Natural killer cell (primary cell): ENCODE results near the gene MST1R. TPM values are rescaled to one million over a fixed set of nuclear protein-coding genes. Genes with fewer than 3 reads are reported as not detected.

ENCODE experiments used
- ATAC-seq, 3 donors: fragments of 150-1000 bp in 2 of 3; fragments of 200-7000 bp in 1 of 3; cut with Tn5 transposase; 1 replicate in 1 of 3; 2 replicates in 2 of 3; pipeline ENCODE4 v1.10.0; 2021; ENCODE audit warnings: mild to moderate bottlenecking in 2 of 3, moderate library complexity in 2 of 3
- DNase-seq, 2 donors: peaks; one replicate each; pipeline versions ENCODE4 v3.0.0 to v3.0.0-alpha.2; 2013 to 2021; ENCODE audit warnings: mixed read lengths in 1 of 2
- H3K27ac ChIP-seq: one replicate; pipeline ENCODE4 v1.5.1; 2013; ENCODE audit warnings: mild to moderate bottlenecking, low read length
- H3K27me3 ChIP-seq: one replicate; pipeline ENCODE4 v1.6.1; 2013; ENCODE audit warnings: low read length; ENCODE audit not compliant: control insufficient read depth, insufficient read depth
- H3K36me3 ChIP-seq: one replicate; pipeline ENCODE4 v1.6.1; 2013; ENCODE audit warnings: low read length; ENCODE audit not compliant: control insufficient read depth, insufficient read depth
- H3K4me1 ChIP-seq: one replicate; pipeline ENCODE4 v1.6.1; 2013; ENCODE audit warnings: low read length; ENCODE audit not compliant: control insufficient read depth, insufficient read depth
- H3K4me3 ChIP-seq: one replicate; pipeline ENCODE4 v1.5.1; 2013; ENCODE audit warnings: low read length
- H3K9me3 ChIP-seq: one replicate; pipeline ENCODE4 v1.6.1; 2013; ENCODE audit warnings: low read length; ENCODE audit not compliant: control insufficient read depth, insufficient read depth
- H3K27ac Mint-ChIP-seq, 2 donors: one replicate each; pipeline ENCODE4 v1.8.0; 2022; ENCODE audit warnings: mild to moderate bottlenecking in 2 of 2, mixed read lengths in 2 of 2, moderate library complexity in 1 of 2
- H3K27me3 Mint-ChIP-seq, 2 donors: one replicate each; pipeline ENCODE4 v1.8.0; 2022; ENCODE audit warnings: low read depth in 2 of 2, mixed read lengths in 2 of 2
- H3K36me3 Mint-ChIP-seq: one replicate; pipeline ENCODE4 v1.8.0; 2022; ENCODE audit warnings: mixed read lengths
- H3K4me1 Mint-ChIP-seq, 2 donors: one replicate each; pipeline ENCODE4 v1.8.0; 2022; ENCODE audit warnings: mixed read lengths in 2 of 2
- H3K4me3 Mint-ChIP-seq: one replicate; pipeline ENCODE4 v1.8.0; 2022; ENCODE audit warnings: mild to moderate bottlenecking, moderate library complexity, mixed read lengths
- H3K9me3 Mint-ChIP-seq, 2 donors: one replicate each; pipeline ENCODE4 v1.8.0; 2022; ENCODE audit warnings: mixed read lengths in 2 of 2
- WGBS: methylation state at CpG from one replicate; pipeline ENCODE4 v1.1.7; 2013; ENCODE audit warnings: missing lambda C conversion rate; ENCODE audit not compliant: insufficient coverage; 5-methylcytosine and 5-hydroxymethylcytosine counted together
- intact Hi-C: fragments of 100-400 bp; cut with micrococcal nuclease; formaldehyde crosslinking; loops from one replicate; pipeline ENCODE4 v1.14.2; 2022
- total RNA-seq, 4 donors: library from RNA; stranded (reverse); fragments of 120-200 nt in 1 of 4; gene quantifications; one replicate each; pipeline versions ENCODE4 v1.2.3 to v1.2.4, GENCODE V29; 2013 to 2022
- TF ChIP-seq, protein P1 (sequence below): fragments of 200-600 bp; IDR thresholded peaks from one replicate; pipeline ENCODE4 v1.8.0; 2022; ENCODE audit warnings: antibody characterized with exemption

MST1R gene
- total RNA-seq, 3 donors from 2014 or later (not counting 1 experiment from before 2014, with no cell fraction given) = 1.6 to 3.4 (median 2.2) TPM

DNA sequence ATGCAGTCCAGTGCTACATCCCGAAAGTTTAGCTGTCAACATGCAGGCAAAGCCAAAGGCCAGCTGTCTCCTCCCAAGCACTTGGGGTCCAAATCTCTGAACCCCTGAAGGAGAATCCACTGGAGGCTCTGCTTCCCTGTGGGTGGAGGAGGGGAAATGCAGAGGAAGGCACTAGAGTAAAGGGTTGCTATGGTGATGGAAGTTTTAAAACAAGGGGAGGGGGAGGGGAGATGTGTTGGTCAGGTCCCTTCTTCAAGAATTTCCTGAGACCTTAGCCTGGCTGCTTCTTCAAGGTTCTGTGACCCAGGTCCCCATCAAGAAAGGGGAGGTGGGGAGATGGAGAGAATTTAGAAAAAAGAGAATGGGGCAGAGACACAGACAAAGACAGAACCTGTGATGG lies 36.3 kb downstream of the MST1R start:
- Histone ChIP-seq H3K4me1 (peaks cover 12% of the 10 kb centered on the region), H3K9me3 (peaks cover 5% of the 10 kb centered on the region), H3K27me3 (peaks cover 13% of the 10 kb centered on the region), H3K27ac (no peak overlapping the region), H3K4me3 (no peak overlapping the region), H3K36me3 (no peaks in the 10 kb centered on the region)
- Mint-ChIP-seq H3K36me3 (no peaks in the 10 kb centered on the region), H3K4me1 (no peaks in the 10 kb centered on the region), H3K9me3 (no peaks in the 10 kb centered on the region), H3K27me3 (peaks cover 33 to 36% of the 10 kb centered on the region in 2 donors), H3K27ac (no peak overlapping the region), H3K4me3 (no peak overlapping the region)
- intact Hi-C loops = no loop called here
- 89% methylated on average over 1 of the region's 1 CpG for WGBS
- ATAC-seq = no peak
- no peak for DNase-seq
- TF ChIP-seq, protein P1, sequence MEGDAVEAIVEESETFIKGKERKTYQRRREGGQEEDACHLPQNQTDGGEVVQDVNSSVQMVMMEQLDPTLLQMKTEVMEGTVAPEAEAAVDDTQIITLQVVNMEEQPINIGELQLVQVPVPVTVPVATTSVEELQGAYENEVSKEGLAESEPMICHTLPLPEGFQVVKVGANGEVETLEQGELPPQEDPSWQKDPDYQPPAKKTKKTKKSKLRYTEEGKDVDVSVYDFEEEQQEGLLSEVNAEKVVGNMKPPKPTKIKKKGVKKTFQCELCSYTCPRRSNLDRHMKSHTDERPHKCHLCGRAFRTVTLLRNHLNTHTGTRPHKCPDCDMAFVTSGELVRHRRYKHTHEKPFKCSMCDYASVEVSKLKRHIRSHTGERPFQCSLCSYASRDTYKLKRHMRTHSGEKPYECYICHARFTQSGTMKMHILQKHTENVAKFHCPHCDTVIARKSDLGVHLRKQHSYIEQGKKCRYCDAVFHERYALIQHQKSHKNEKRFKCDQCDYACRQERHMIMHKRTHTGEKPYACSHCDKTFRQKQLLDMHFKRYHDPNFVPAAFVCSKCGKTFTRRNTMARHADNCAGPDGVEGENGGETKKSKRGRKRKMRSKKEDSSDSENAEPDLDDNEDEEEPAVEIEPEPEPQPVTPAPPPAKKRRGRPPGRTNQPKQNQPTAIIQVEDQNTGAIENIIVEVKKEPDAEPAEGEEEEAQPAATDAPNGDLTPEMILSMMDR = no peak

DNA sequence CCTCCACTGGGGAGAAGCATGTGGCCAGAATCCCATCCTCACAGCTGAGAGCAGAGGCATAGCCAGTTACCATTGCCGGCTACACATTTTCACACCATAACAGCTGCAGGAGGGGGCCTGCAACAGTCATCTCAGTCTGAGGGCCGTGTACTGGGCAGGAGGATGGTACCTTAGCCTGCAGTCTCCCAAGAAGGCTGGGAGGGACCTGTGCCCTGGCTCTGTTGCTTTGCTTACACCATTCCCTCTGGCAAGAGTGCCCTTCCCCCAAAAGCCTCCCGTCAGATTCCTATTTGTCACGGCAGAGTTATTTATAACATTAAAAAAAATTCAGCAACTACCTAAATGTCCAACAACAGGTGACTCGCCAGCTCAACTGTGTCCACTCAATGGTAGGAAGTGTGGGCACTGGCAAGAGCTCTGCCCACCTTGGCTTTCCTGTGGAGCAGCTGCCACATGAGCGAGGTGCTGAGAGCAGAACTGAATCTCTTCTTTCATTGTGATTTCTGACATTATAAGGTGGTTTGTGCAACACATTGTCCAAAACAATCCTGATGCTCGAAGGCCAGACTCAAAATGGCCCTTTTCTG lies 38.4 kb downstream of the MST1R start:
- no peak for ATAC-seq
- Histone ChIP-seq H3K4me3 (no peak overlapping the region), H3K27me3 (peaks cover 13% of the 10 kb centered on the region), H3K27ac (no peak overlapping the region), H3K9me3 (peaks cover 5% of the 10 kb centered on the region), H3K36me3 (no peaks in the 10 kb centered on the region), H3K4me1 (peaks cover 12% of the 10 kb centered on the region)
- Mint-ChIP-seq H3K27me3 (peaks cover 27 to 32% of the 10 kb centered on the region in 2 donors), H3K4me1 (no peaks in the 10 kb centered on the region), H3K4me3 (no peak overlapping the region), H3K9me3 (no peaks in the 10 kb centered on the region), H3K27ac (no peak overlapping the region), H3K36me3 (no peaks in the 10 kb centered on the region)
- no peak for DNase-seq
- WGBS = 64% methylated on average over 7 of the region's 7 CpGs
- intact Hi-C loops = no loop called here
- TF ChIP-seq, protein P1 = no peak

GRCh38 chr3:49864505-49864904 lies 39.2 kb downstream of the MST1R start:
- H3K4me1 Mint-ChIP-seq = no peaks in the 10 kb centered on the region
- Histone ChIP-seq H3K4me1 (peaks cover 7% of the 10 kb centered on the region), H3K36me3 (no peaks in the 10 kb centered on the region), H3K27me3 (peaks cover 9% of the 10 kb centered on the region), H3K27ac (no peak overlapping the region), H3K9me3 (peaks cover 5% of the 10 kb centered on the region), H3K4me3 (no peak overlapping the region)
- no peak overlapping the region for H3K4me3 Mint-ChIP-seq
- H3K36me3 Mint-ChIP-seq = no peaks in the 10 kb centered on the region
- H3K9me3 Mint-ChIP-seq = no peaks in the 10 kb centered on the region
- TF ChIP-seq, protein P1 = no peak
- no peak overlapping the region for H3K27ac Mint-ChIP-seq
- peaks cover 23 to 32% of the 10 kb centered on the region in 2 donors for H3K27me3 Mint-ChIP-seq
- ATAC-seq (no peak), DNase-seq (no peak)
- 67% methylated on average over 5 of the region's 5 CpGs for WGBS
- intact Hi-C loops = no loop called here
